NCI-H82 treated with DMSO at 0.1 percent for 48 hours (cell line): ENCODE measurements around the gene SERPINE1.
"Not testable (repeated sequence)": the region's sequence is repeated elsewhere in the genome, so short reads cannot be mapped to it uniquely, and the experiment has no call there.

Experiments used
- DNase-seq: peaks from one replicate; lab custom pipeline; 2025; ENCODE audit not compliant: unreplicated experiment; lab: John Stamatoyannopoulos, UW

Gene SERPINE1

GRCh38 chr7:101121991-101122932 is 4.6 kb upstream of the SERPINE1 start:
- DNase-seq, result no peak

- no peak for DNase-seq
These were observed 3.8 kb upstream of the SERPINE1 start for GRCh38 chr7:101122933-101123702.

- DNase-seq, result no peak
These were observed 3.2 kb upstream of the SERPINE1 start for GRCh38 chr7:101123703-101124068.

GRCh38 chr7:101124376-101125056 is 2.4 kb upstream of the SERPINE1 start:
- no peak for DNase-seq

GRCh38 chr7:101125989-101126650 is 784 bp upstream of the SERPINE1 start:
- no peak for DNase-seq

- DNase-seq, result no peak
These were observed 646 bp downstream of the SERPINE1 start for GRCh38 chr7:101127460-101128039.

- DNase-seq, result no peak
These were observed 1.3 kb downstream of the SERPINE1 start for GRCh38 chr7:101128040-101128834.

- DNase-seq, result no peak
These were observed 2.8 kb downstream of the SERPINE1 start for GRCh38 chr7:101129603-101130117.

- not testable (repeated sequence) for DNase-seq
These were observed 6.0 kb downstream of the SERPINE1 start for GRCh38 chr7:101132626-101133600.

GRCh38 chr7:101133621-101134398 is 6.9 kb downstream of the SERPINE1 start:
- no peak for DNase-seq

- DNase-seq, result no peak
These were observed 7.6 kb downstream of the SERPINE1 start for GRCh38 chr7:101134399-101134980.

- DNase-seq, result no peak
These were observed 10.8 kb downstream of the SERPINE1 start for GRCh38 chr7:101137651-101138212.

GRCh38 chr7:101138213-101138870 is 11.4 kb downstream of the SERPINE1 start:
- DNase-seq, result no peak

GRCh38 chr7:101140339-101140699 is 13.4 kb downstream of the SERPINE1 start:
- DNase-seq, result no peak

- no peak for DNase-seq
These were observed 14.0 kb downstream of the SERPINE1 start for GRCh38 chr7:101140746-101141382.
